GM23248 (cell line): Measurements from ENCODE around the gene ADAMTSL3.

Source experiments
- EZH2 ChIP-seq: fragments of 200-600 bp; sonication (generic); IDR thresholded peaks from 2 replicates; pipeline ENCODE4 v1.6.1; 2018; ENCODE audit warnings: antibody characterized with exemption, mild to moderate bottlenecking; ENCODE audit not compliant: insufficient read depth, poor library complexity, severe bottlenecking
- EZH2phosphoT487 ChIP-seq: fragments of 200-600 bp; sonication (generic); IDR thresholded peaks from 2 replicates; pipeline ENCODE4 v1.6.1; 2018; ENCODE audit warnings: antibody characterized with exemption, moderate library complexity, mild to moderate bottlenecking, low read depth; ENCODE audit not compliant: insufficient read depth

- TF ChIP-seq EZH2 (no peak), EZH2phosphoT487 (no peak)
Measured at GRCh38 chr15:83616840-83617239, 37.1 kb upstream of the ADAMTSL3 start.
